ENCODE results near the gene SEC61B. TPM values are rescaled to one million over a fixed set of nuclear protein-coding genes. Genes with fewer than 3 reads are reported as not detected.

SEC61B gene
- total and polyA plus RNA-seq, 10 of the 15 experiments (the other 5 are each of a cell fraction or from before 2014, with no cell fraction given) = 108 to 747 (median 301) TPM

DNA sequence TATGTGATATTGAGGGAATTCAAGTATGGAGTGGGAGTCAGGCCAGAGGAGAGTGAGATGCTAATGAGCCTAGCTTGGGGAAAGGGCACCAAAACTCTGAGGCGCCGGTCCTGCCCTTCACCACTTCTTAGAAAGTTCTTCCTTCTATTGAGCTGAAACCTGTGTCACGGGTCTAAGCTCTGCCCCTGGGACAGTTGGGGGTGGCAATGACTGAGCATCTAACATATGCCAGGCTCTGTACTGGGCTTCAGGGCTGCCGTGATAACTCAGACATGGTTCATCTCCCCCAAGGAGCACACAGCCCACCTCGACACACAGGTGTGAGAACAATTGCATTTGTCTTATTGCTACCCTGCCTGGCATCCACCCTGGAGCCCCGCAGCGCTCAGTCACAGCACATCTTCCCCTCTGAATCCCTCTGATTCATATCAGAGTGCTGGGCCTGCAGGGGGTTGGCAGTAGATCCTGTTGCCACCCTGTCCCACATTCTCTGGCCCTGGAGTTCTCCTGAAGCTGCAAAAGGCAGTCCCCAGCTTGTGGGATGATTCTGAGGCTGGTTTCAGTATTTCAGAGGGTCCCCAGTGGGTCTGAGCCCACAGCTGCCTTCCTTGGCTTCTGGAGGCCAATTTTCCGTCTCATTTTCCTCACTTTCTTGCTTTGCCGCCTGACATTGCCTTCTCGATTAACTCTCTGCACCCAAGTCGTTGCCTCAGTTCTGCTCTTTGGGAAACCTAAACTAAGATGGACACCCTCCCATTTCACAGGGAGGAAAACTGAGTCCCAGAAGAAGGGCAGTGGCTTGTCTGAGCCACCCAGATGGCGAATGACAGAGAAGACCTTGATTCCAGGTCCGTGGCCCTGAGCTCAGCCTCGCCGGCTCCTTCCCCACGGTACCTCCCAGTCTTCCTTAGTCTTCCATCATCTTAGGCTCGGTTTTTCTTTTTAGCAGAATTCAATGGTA is 42.9 kb upstream of the SEC61B start:
- no peak for DNase-seq (ENCODE audit: low read depth, low spot score)
- H3K4me3 ChIP-seq = no peak overlapping the region
- H3K4me2 ChIP-seq (ENCODE audit: control insufficient read depth, insufficient read depth) = no peak overlapping the region
- no peak overlapping the region for H3K9ac ChIP-seq (ENCODE audit: control insufficient read depth, insufficient read depth, low read length)
- H3K9me3 ChIP-seq (replicated peaks; ENCODE audit: control insufficient read depth, insufficient read depth, low read length) = no peaks in the 10 kb centered on the region
- no TSS peak for BruUV-seq (replicated peaks)
- ATAC-seq = no peak
- no peak for FAIRE-seq
- H3K27ac ChIP-seq (ENCODE audit: control insufficient read depth, insufficient read depth) = no peak overlapping the region
- RAD21 ChIA-PET (ENCODE audit: unreplicated experiment) = interaction anchor here (13.6 kb wide), 1 partner anchor 13 kb away, joined by 147 read pairs; no protein-coding TSS in a partner anchor
- TF ChIP-seq CTCF (IDR thresholded peaks at IDR 0.05 in 2 of 3, conservative IDR thresholded peaks at IDR 0.05 in 1 of 3; ENCODE audit: control insufficient read depth in 2 of 3, extremely low read depth in 1 of 3, insufficient read depth in 1 of 3, low read depth in 3 of 3, low read length in 3 of 3) = no peak
- H3K36me3 ChIP-seq (ENCODE audit: control insufficient read depth in 2 of 2, insufficient read depth in 2 of 2, low read length in 1 of 2) = no peaks in the 10 kb centered on the region
- POLR2A ChIA-PET = interaction anchor here (0.6 to 1.4 kb wide), 4 partner anchors 43 to 334 kb away, joined by 3 to 4 read pairs (median 4); partner anchors contain the start of genes ALG2 and SEC61B
- intact Hi-C loops (cut with micrococcal nuclease; ENCODE audit: unreplicated experiment) = no loop called here
- no peaks in the 10 kb centered on the region for H3K79me2 ChIP-seq (ENCODE audit: control insufficient read depth, insufficient read depth, low read length)
- no peaks in the 10 kb centered on the region for H4K20me1 ChIP-seq (ENCODE audit: control insufficient read depth, insufficient read depth)
- peaks cover 50% of the 10 kb centered on the region for H3K4me1 ChIP-seq (ENCODE audit: control insufficient read depth, insufficient read depth, low read length)
- SMC1A ChIA-PET (ENCODE audit: uncharacterized antibody, unreplicated experiment) = interaction anchor here (1.0 to 8.6 kb wide), 4 partner anchors 7 to 124 kb away, joined by 3 to 62 read pairs (median 32); no protein-coding TSS in a partner anchor
- H3K27me3 ChIP-seq (replicated peaks in 1 of 2; ENCODE audit: control insufficient read depth in 2 of 2, insufficient read depth in 2 of 2, low read length in 1 of 2) = no peaks in the 10 kb centered on the region
- CTCF ChIA-PET = interaction anchor here (0.6 to 8.5 kb wide), 8 partner anchors 7 to 330 kb away, joined by 3 to 75 read pairs (median 4); partner anchors contain the start of genes ALG2 and SEC61B
- in situ Hi-C loops (cut with MboI) = no loop called here
- WGBS (ENCODE audit: insufficient coverage, insufficient replicate concordance, low lambda C conversion rate, missing lambda C conversion rate) = 82% methylated on average over 17 of the region's 17 CpGs
- H2AFZ ChIP-seq (ENCODE audit: control insufficient read depth, low read depth, low read length) = no peak overlapping the region

All from GM12878 (cell line).